ENCODE measurements around the gene EDDM3A.

DNA sequence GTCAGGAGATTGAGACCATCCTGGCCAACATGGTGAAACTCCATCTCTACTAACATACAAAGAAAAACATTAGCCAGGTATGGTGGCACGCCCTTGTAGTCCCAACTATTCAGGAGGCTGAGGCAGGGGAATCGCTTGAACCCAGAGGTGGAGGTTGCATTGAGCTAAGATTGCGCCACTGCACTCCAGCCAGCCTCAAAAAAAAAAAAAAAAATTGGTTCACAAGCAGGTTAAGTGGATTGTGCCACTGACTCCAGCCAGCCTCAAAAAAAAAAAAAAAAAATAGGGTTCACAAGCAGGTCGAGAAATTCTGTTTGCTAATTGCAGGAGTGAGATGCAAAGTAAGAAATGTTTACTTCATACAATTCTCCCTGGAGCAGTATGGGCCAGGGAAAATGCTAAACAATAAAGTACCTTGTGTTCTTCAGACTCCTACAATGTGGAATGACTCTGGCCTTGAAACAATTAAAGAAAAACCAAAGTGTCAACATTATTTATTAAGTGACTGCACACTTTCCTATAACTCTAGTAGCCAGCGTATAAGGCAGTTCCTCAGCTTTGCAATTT lies 28.7 kb downstream of the EDDM3A start:
- TF ChIP-seq CTCF (optimal IDR thresholded peaks at IDR 0.05 in 1 of 3, IDR thresholded peaks at IDR 0.05 in 1 of 3, conservative IDR thresholded peaks at IDR 0.05 in 1 of 3; ENCODE audit: extremely low read depth in 1 of 3, insufficient read depth in 2 of 3, low read length in 3 of 3) (no peak), EZH2 (IDR thresholded peaks at IDR 0.05; ENCODE audit: low read length) (no peak)

Measured in keratinocyte (primary cell).